Measurements from ENCODE around the gene DCAF10.
A peak's percentile ranks its signal among the peaks of the same experiment; 100 is the strongest.
"Not testable (repeated sequence)": the region's sequence is repeated elsewhere in the genome, so short reads cannot be mapped to it uniquely, and the experiment has no call there.

DCAF10 gene

DNA sequence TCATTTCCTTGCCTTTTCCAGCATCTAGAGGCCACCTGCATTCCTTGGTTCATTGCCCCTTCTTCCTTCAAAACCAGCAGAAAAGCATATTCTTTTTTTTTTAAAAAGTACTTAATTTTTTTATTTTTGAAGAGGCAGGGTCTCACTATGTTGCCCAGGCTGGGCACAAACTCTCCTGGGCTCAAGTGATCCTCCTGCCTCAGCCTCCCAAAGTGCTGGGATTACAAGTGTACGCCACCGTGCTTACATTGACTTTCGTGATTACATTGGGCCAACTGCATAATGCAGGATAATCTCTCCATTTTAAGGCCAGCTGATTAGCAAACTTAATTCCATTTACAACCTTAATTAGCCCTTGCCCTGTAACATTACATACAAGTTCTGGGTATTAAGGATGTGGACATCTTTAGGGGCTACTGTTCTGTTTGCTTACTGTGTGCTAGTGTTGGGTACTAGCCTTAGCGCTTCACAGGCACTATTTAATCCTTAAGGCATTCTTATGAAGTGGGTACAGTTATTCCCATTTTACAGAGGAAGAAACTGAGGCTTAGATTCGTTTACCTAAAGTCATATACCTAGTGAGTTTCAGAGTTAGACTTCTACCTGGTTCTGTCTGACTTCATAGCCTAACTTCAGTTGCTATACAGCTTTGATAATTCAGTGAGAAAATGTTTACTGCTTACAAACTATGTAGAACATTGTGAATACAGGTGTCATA, 69.6 kb downstream of the DCAF10 start:
- DNase-seq (ENCODE audit: low read depth in 2 of 2) = no peak

DNA sequence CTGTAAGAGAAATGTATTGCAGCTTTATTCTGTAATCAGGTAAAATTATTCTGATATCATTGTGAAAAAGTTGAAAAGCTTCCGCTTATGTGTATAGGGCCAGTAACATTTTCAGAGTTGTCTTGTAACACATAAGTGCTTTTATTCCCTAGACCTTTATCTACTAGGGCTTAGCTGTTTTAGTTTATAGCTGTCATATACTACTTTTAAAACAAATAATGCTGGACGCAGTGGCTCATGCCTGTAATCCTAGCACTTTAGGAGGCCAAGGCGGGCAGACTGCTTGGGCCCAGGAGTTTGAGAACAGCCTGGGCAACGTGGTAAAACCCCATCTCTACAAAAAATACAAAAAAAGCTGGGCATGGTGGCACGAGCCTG, 70.2 kb downstream of the DCAF10 start:
- DNase-seq (ENCODE audit: low read depth in 2 of 2) = no peak

DNA sequence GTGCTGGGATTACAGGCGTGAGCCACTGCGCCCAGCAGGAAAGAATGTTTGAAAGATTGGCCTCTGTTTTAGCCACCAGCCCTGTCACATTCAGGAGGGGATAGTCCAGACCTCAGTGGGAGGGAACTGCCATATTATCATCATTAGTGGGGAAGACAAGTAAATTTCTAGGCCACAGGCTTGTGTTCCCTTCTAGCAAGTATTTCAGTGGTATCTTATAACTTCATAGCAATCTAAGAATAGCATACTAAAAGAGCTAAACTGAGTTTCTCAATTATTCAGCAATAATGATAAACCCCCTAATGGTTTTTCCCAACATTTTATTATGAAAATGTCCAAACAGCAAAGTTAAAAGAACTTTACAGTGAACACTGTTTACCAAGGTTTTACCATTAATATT, 73.4 kb downstream of the DCAF10 start:
- DNase-seq (ENCODE audit: low read depth in 2 of 2) = no peak

GRCh38 chr9:37876376-37876775, 75.8 kb downstream of the DCAF10 start:
- no peak for DNase-seq (ENCODE audit: low read depth in 2 of 2)

DNA sequence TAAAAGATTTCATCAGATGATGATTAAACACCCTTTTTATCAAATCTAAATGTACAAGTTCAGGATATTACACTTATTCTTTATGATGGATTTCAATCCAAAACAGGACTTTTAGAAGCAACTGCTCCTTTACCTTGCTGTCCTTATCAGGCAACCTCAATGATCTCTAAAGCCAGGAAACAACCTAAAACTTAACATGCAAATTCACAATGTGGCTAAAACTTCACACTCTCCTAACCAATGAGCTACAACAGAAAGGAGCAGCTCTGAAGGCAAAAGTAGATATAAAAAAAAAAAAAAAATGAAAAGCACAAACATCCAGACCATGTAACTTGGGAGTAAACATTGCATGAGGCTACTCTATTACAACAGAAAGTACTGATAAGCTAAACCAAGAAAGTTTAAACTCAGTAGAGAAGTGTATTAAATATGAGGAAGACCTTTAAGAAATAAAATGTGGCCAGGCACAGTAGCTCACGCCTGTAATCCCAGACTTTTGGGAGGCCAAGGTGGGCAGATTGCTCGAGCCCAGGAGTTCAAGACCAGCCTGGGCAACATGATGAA, 80.4 kb downstream of the DCAF10 start:
- no peak for DNase-seq (ENCODE audit: low read depth in 2 of 2)

DNA sequence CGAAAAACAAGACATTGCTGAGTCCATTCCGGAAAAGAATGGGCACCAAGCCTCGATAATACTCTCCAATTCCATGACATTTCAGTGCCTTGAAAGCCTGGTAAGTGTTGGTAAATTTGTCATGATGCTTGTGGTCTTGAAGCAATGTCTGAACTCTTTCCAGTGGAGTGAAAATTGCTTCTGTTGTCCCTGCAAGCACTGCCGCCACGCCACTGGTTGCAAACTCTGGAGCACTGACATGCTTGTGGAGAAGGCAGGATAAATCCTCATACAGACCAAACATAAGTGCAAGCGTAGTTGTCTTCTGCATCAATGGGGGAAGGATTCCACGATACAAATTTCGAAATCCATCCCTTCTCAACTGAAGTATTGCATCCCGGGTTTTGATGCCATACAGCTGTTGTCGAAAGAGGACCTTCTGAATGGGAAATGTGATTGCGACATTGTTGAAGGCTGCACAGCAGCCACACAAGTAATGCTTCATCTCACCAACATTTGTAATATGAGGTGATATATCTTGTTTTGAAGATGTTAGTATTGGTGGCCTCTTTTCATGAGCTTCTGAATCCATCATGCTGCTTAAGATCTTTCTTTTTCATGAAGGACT, 87.5 kb downstream of the DCAF10 start:
- not testable (repeated sequence) for DNase-seq (ENCODE audit: low read depth in 2 of 2)

DNA sequence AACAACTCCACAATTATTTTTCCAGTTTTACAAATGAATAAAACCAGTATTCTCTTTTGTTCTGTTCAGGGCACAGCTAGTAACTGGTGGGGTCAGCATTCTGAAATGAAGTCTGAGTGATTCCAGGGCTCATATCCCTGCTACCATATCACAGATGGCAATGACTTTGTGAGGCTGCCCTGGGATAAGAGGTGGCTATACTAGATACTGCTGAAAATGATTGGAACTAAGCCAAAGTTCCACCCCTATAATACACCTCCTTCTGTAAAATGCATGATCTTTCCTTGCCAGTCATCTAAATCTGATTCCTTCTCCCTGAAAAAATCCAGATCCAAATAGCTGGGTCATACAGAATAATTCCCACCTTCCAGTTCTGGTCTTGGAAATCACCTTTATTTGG, 88.9 kb downstream of the DCAF10 start:
- DNase-seq (ENCODE audit: low read depth in 2 of 2) = no peak

GRCh38 chr9:37891042-37891441, 90.4 kb downstream of the DCAF10 start:
- not testable (repeated sequence) for DNase-seq (ENCODE audit: low read depth in 2 of 2)

DNA sequence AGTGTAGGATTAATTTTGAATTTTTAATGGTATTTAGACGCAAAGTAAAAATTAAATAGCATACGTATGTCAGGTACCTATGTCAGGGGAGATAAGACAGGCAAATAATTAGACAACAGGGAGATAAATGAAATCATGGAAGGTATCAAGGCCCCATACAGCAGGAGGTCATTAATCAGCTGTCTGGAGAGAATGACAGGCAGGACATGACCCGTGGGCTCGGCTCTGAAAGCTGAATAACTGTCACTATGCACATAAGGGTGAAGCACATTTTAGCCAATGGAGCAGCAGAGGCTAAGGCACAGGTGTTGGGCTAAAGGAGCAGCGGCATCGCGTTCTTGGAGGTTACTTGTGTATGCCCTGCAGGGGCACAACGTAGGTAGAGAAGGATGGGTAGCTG, 91.5 kb downstream of the DCAF10 start:
- no peak for DNase-seq (ENCODE audit: low read depth in 2 of 2)

GRCh38 chr9:37897665-37898064, 97.1 kb downstream of the DCAF10 start:
- DNase-seq (ENCODE audit: low read depth in 2 of 2) = no peak

DNA sequence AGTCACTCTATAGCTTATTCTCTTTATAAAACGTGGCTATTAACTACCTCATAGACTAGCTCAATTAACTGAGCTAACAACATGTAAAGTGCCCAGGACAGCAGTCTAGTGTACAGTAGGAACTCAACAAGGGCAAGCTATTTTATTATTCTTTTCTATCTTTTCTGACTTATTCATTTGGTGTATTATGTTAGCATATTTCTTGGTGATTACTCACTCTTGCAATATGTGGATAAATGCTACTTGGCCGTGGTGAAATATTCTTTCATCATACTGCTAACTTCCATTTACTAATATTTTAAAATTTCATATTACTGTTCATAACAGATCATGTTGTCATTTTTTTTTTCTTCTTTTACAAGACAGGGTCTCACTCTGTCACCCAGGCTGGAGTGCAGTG, 98.4 kb downstream of the DCAF10 start:
- no peak for DNase-seq (ENCODE audit: low read depth in 2 of 2)

DNA sequence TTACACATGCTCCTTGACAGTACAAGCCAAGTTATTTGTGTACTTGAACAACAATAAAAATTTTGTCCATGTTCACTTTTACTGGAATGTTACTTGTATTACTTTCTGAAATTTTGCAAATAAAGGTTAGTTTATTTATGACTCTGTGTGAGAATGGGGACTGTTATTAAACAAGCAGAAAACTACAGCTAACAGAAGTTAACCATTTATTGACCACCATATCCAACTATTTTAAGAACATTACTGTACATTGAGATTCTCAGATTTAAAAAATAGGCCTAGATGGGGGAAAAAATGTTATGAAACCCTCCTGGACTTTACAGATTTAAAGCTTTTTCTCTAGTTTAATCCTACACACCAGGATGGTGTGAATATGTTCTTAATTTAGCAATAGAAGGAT, 101.5 kb downstream of the DCAF10 start:
- DNase-seq (ENCODE audit: low read depth in 2 of 2) = no peak

- DNase-seq (ENCODE audit: low read depth in 2 of 2) = peak in 1 of 2 donors; percentile 3
Measured at GRCh38 chr9:37902796-37903646, 102.4 kb downstream of the DCAF10 start.

DNA sequence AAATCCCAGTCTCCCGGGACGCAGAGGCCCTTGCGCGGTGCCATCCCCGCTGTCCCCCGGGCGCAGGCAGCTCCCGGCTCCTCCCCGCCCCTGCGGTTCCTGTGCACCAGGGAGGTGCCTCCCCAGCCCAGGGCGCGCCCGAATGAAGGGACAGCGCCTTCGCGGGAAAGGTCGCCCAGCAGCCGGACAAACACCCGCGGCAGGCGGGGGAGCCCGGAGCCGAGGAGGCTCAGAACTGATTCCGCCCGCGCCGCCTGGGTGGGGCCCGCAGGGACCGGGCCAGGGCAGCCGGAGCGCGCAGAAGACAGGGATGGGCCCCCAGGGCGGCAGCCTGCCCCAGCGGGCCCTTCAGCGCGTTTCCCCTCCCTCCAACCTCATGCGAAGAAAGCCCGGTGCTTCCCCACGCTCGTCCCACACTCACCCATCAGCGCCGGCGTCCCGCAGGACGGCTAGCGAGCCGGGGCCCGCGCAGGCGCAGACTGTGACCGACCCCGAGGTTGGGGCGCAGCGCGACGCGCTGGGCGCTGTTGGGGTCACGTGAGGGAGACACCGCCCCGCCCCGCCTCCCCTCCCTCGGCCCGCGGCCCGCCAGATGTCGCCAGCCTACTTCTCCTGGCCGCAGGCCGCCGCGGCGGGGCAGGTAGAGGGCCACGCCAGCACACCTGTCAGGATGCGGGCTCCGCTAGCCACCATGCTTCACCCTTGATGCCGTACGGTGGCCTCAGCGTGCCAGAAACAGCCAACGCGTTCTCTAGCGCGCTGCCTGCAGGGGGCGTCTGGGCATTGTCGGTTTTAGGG, 103.2 kb downstream of the DCAF10 start, which contains the start of gene SLC25A51:
SLC25A51 (minus strand) TSS at position 481 of the 798 bp plus-strand sequence. CDS start 15,577 bp downstream, outside the sequence.
- peak; percentile 94 to 95 for DNase-seq (ENCODE audit: low read depth in 2 of 2)

DNA sequence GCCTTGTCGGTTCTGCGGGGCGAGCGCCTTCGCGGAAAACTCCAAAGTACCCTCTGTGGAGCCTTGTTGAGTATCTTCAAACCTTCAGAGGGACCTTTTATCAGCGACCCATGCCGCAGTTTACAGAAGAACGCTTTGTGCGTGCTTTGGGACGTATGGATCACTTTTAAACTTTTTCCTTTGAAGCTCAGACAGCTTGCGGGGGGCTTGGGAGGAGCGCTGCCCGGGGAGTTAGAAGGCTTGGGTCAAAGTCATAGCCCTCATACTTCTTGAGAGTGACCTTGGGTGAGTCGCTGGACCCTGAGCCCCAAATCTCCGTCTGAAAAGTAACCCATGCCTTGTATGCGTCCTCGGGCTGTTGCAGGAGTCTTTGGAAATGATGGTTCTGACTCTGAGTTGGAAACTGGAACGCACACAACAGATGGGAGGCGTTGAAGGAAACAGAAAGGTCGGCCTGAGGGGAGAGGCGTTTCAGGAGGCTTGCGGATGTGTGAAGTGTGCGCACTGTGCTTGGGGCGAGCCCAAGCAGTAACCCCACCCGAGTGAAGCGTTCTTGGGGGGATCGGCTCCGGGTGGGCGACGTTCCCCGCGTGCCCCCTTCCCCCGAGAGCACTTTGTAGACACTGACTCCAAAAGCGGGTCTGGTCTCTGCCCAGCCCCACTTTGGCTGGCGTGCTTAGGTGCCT, 104.0 kb downstream of the DCAF10 start:
- DNase-seq (ENCODE audit: low read depth in 2 of 2) = no peak

DNA sequence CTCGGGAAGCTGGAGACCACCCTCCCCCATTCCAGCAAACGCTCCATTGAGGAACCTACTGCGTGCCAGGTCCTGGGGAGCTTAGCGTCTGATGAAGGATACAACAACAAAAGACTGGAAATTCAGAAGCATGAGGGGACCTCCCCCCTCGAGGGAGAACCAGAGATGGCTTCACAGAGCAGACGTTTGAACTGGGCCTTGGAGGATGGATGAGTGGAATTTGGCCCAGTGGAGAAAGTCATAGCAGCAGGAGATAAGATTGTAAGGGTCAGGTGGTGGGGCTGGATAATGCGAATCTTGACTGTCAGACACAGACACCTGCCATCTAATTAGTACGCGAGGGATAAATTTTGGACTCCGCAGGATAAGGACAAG, 104.5 kb downstream of the DCAF10 start:
- DNase-seq (ENCODE audit: low read depth in 2 of 2) = no peak

- no peak for DNase-seq (ENCODE audit: low read depth in 2 of 2)
Measured at GRCh38 chr9:37905776-37906175, 105.2 kb downstream of the DCAF10 start.

DNA sequence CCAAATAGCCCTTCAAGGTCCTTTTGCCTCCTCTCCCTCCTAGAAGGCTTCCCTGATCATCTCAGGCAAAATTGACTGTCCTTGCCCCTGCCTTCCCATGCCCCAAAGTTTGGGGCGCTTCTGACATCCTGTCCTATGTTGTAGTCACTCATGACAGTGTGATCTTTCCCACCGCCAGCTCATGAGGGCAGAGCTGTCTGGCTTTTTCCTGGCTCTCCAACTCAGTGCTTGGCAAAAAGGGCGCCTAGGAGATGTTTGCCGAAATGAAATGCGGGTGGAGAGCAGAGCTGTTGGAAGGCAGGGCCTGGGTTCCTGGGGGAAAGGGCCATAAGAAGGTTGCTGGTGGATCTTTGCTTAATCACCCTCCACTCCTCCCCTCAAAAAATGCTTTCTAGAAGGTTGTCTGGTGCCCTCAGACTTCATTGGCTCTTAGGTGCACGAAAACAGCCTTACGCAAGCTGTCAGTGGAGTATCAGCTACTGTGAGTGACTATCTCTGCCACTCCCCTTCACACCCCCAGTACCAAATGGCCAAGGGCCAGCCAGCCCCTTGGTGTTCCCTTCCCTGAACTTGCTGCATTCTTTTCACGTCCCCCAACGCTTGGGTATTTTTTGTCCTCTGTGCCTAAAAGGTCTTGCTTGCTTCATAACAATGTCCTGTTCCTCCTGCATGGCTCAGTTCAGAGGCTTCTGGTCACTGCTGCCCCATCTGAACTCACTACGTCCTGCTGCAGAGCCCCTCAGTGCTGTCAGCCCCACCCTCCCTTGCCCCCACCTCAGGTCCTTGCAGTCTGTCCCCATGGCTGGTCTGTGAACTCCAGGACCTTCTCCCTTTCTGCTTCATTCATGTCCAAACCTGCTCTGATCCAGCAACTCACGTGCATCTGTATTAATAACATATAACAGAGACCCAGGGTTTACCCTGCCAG, 106.0 kb downstream of the DCAF10 start:
- DNase-seq (ENCODE audit: low read depth in 2 of 2) = no peak

- DNase-seq (ENCODE audit: low read depth in 2 of 2) = no peak
Measured at GRCh38 chr9:37908283-37908682, 107.7 kb downstream of the DCAF10 start.

DNA sequence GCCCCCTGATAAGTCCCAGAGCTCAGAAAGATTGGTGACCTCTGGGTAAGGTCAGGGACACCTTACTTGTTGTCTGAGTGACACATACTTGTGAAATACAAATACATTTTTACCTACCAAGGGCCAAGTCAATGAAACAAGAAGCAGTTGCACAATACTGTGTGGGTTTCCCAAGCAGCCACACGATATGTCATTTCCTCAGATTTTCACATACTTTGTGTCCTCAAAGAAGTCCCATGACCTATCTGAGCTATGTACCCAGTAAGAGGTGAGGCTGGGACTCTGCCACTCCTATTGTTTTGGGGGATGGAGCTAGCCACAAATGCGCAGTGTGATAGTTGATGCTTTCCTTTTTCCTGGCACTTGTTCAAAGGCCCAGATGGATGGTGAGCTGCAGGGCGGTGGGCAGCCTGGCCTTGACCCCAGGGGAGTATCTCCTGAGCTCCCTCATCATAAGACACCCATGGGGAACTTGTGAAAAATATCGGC, 108.1 kb downstream of the DCAF10 start:
- no peak for DNase-seq (ENCODE audit: low read depth in 2 of 2)

Measured in stimulated activated CD4-positive, alpha-beta T cell treated with anti-CD3 and anti-CD28 coated beads, Interleukin-1b, Interleukin-23, amount 100 ng/mL, for 4 hours (primary cell).